GM21619 (cell line): ENCODE measurements around the gene TBL1X.
"Not testable (repeated sequence)": the region's sequence is repeated elsewhere in the genome, so short reads cannot be mapped to it uniquely, and the experiment has no call there.

Experiments
- ATAC-seq: cut with Tn5 transposase; IDR thresholded peaks from one replicate; pipeline ENCODE4 v1.9.1; 2021; ENCODE audit not compliant: unreplicated experiment

The TBL1X gene

GRCh38 chrX:9745417-9746115 lies 280.7 kb downstream of the TBL1X start:
- ATAC-seq: no peak

DNA sequence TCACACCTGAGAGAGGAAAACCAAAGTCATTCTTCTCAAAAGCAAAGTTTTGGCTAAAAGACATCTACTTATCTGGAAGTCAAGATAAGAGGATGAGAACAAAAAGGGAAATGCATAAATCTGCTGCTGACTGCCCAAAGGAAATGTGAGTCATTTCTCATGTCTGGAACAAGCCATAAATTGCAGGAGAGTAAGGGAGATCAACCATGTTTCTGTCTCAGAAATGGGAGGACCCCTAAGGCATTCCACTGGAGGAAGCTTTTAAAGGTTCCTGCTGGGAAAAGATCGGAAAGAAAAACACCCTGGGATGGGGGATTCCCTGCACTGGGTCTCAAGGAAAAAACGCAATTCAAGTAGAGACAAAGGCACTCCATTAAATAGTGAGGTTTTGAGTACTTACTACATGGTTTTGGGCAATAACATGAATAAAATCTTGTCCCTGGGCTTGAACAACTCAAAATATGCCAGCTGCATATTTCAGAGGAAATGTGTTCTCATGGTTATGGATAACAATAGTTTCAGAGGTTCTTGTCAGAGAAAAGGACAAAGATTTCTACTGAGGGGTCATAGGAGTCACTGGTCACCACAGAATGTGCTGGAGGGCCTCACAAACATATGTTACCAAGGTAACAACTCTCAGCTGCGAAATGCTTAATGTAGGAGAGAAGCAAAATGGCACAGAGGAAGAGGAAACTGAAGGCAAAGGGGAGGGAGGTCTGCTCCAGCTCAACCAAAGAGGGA lies 281.5 kb downstream of the TBL1X start:
- no peak for ATAC-seq

- no peak for ATAC-seq
Measured at GRCh38 chrX:9747644-9748043, 282.8 kb downstream of the TBL1X start.

- ATAC-seq: no peak
Measured at GRCh38 chrX:9749146-9749692, 284.4 kb downstream of the TBL1X start.

GRCh38 chrX:9757366-9757765 lies 292.5 kb downstream of the TBL1X start:
- ATAC-seq: no peak

- no peak for ATAC-seq
Measured at GRCh38 chrX:9758021-9758638, 293.3 kb downstream of the TBL1X start.

DNA sequence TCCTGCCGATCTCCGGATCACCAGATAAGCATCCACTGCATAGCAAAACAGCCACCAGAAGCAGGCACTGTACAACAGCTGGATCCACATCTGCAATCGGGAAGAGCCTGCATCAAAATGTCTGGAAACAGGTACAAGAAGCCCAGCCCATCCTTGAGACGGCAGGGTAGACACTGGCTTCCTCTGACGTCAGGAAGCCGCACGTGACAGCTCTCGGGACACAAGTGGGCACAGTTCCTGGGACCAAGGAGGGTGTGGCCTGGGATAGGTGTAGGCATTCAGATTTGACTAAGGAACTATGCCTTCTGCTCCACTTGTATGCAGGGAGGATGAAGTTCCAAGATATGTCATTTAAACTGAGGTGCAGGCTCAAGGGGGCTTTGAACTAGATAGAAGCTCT lies 294.5 kb downstream of the TBL1X start:
- no peak for ATAC-seq

- ATAC-seq: no peak
Measured at GRCh38 chrX:9765072-9765736, 300.3 kb downstream of the TBL1X start.

GRCh38 chrX:9765737-9766097 lies 300.9 kb downstream of the TBL1X start, which contains the start of gene GPR143:
GPR143 (minus strand) TSS chrX:9765847; CDS start chrX:9765817, 30 bp downstream.
- ATAC-seq: no peak

DNA sequence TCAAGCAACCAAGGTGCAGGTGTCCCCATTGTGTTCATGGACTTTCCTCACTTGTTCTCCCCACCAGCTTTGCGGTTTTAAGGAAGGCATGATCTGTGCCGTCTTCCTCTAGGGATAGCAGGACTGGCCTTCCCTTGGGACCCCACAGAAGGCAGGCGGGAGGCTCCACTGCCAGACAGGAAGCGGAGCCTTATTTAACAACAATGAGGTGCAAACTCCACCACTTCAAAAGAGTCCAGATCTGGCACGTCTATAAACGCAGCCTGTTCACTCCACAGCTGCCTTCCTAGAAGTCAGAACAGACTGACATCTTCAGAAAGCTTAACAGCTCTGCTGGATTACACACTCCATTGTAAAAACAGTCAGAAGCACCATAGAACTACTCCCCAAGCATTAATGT lies 302.5 kb downstream of the TBL1X start:
- ATAC-seq: no peak

GRCh38 chrX:9768321-9768839 lies 303.5 kb downstream of the TBL1X start:
- not testable (repeated sequence) for ATAC-seq

- no peak for ATAC-seq
Measured at GRCh38 chrX:9770319-9770718, 305.5 kb downstream of the TBL1X start.

DNA sequence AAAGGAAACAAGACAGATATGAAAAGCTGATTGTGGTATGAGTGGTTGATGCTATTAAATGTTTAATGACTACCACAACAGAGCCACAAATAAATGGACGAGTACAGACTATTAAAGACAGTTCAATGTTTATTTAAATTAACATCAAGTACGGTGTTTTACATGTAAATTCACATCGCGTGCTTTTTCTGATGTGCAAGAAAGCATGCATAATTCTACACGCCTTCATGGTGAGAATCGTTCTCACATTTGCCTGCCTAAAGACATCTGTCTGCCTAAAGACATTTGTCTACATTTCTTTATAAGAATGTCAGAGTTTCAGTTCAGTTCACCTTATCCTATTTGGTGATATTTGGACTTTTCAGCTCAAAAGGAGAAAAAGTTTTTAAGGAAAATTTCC lies 308.1 kb downstream of the TBL1X start:
- ATAC-seq: no peak

DNA sequence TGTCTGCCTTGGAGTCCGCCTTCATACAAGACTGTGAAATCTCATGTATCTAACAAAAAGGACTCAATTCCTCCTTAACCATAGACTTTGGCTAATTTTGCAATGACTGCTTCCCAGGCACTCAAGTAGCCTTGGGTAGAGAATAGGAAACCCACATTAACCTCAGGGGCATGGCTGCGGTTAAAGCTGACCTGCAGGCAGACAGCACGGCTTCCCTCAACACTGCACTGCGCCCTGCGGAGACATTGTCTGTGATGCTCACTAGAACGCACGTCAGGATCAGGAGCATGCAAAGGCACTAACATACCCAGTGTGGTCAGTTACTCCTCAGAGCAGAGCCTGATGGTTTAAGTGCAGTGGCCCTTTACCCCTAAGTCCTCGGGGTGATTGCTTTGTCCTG lies 311.1 kb downstream of the TBL1X start:
- ATAC-seq: no peak

GRCh38 chrX:9781941-9782340 lies 317.1 kb downstream of the TBL1X start:
- no peak for ATAC-seq

GRCh38 chrX:9784332-9784731 lies 319.5 kb downstream of the TBL1X start:
- no peak for ATAC-seq

DNA sequence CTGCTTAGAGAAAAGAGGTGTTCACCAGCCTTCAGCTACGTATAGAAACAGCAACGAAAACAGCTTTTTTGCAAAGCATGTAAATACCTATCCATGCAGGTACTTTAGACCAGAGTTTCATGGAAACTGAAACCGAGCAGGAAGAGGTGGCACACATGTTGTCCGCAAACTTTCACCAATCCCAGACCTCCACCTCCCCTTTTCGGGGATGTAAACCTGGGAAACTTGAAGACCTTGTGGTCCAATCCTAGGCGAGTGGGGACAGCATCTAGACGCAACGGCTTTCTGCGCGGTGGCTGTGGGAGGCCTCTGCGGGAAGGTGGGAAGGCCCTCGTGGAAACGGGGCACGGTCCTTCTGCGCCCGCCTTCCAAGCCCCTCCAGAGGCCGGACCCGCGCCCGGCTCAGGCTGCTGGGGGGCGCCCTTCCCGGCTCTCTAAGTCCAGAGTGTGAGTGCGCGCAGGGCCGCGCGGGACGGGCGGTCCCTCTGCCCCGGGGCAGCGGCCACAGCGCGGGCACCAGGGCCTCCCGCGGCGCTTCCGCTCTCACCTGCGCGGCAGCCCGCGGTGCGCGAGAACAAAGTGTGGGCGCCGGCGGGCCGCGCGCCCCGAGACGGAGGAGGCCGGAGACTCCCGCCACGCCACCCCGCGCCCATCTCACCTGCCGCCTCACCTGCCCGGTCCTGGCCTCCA lies 320.5 kb downstream of the TBL1X start:
- ATAC-seq: no peak

DNA sequence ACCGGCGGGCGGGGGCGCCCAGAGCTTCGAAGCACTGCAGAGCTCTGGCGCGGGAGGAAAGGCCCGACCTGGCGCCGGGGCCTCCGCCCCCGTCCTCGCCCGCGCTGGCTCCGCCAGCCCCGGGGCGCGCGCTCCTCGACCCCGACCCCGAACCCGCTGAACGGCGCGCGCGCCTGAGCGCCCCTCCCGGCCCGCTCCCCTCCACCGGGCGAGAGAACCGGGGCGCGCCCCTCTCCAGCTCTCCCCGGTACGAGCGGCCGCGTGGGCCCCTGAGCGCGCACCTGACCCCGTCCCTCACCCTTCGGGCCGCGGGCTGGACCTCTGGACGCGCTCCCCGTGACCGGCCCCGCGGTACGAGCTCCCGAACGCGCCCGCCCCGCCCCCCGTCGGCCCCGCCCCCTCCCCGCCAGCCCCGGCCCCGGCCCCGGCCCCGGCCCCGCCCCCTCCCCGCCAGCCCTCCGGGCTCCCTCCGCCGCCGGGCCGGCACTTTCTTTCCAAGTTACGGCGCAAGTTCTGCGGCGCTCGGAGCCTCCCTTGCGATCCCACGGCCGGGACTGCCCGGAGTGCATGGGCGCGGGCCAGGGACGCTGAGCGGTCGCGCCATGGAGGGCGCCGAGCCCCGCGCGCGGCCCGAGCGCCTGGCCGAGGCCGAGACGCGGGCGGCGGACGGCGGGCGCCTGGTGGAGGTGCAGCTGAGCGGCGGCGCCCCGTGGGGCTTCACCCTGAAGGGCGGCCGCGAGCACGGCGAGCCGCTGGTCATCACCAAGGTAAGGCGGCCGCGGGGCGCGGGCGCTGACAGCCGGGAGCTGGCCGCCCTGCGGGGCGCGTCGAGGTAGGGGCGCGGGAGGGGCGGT lies 321.3 kb downstream of the TBL1X start, which contains the start of gene SHROOM2:
Gene SHROOM2 (plus strand): TSS at position 486 of the 854 bp plus-strand sequence. CDS start 117 bp downstream, at position 603.
- ATAC-seq: no peak
